Measurements from ENCODE around the gene BATF2. TPM values are rescaled to one million over a fixed set of nuclear protein-coding genes. Genes with fewer than 3 reads are reported as not detected.
A peak's percentile ranks its signal among the peaks of the same experiment; 100 is the strongest.

The BATF2 gene
- total and polyA plus RNA-seq, 10 of the 15 experiments (the other 5 are each of a cell fraction or from before 2014, with no cell fraction given) = 0.18 to 1.1 (median 0.38) TPM; not detected in 1

DNA sequence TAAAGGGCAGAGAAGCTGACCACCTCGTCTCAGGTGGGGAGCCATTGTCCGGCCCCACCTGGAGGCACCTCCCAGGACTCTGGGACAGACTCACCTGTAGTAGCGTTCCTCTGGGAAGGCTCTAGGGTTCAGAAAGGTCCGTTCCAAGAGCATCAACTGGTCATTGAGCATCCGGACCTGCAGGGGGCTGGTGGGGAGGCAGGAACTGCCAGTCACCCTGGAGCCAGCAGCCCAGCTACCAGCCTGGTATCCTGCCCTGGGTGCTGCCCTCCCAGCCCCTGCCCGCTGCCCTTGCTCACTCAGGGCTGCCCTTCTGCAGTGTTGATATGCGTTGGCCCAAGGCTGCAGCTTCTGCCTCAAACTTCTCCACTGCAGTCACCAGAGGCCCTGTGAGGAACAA is 49.0 kb upstream of the BATF2 start:
- ChIA-PET CTCF (no interaction called here), POLR2A (interaction anchor here (1.0 to 2.1 kb wide), 2 partner anchors 17 to 24 kb away, joined by 3 to 5 read pairs; no protein-coding TSS in a partner anchor), SMC1A (ENCODE audit: uncharacterized antibody, unreplicated experiment) (no interaction called here), RAD21 (ENCODE audit: unreplicated experiment) (no interaction called here)
- no TSS peak for BruUV-seq (replicated peaks)
- Histone ChIP-seq H3K27me3 (replicated peaks in 1 of 2; ENCODE audit: control insufficient read depth in 2 of 2, insufficient read depth in 2 of 2, low read length in 1 of 2) (no peaks in the 10 kb centered on the region), H3K4me1 (ENCODE audit: control insufficient read depth, insufficient read depth, low read length) (peaks cover 7% of the 10 kb centered on the region), H3K79me2 (ENCODE audit: control insufficient read depth, insufficient read depth, low read length) (peaks cover 5% of the 10 kb centered on the region), H4K20me1 (ENCODE audit: control insufficient read depth, insufficient read depth) (no peaks in the 10 kb centered on the region), H3K27ac (ENCODE audit: control insufficient read depth, insufficient read depth) (no peak overlapping the region), H2AFZ (ENCODE audit: control insufficient read depth, low read depth, low read length) (no peak overlapping the region), H3K4me3 (no peak overlapping the region), H3K36me3 (ENCODE audit: control insufficient read depth in 2 of 2, insufficient read depth in 2 of 2, low read length in 1 of 2) (peaks cover 0 to 5% of the 10 kb centered on the region in 2 experiments; a peak in 3 of 4 replicates), H3K4me2 (ENCODE audit: control insufficient read depth, insufficient read depth) (no peak overlapping the region), H3K9ac (ENCODE audit: control insufficient read depth, insufficient read depth, low read length) (no peak overlapping the region), H3K9me3 (replicated peaks; ENCODE audit: control insufficient read depth, insufficient read depth, low read length) (no peaks in the 10 kb centered on the region)
- ATAC-seq (no peak), FAIRE-seq (no peak), DNase-seq (ENCODE audit: low read depth, low spot score) (no peak)
- TF ChIP-seq ATF7 (IDR thresholded peaks at IDR 0.05; ENCODE audit: low read depth) = no peak
- in situ Hi-C loops (cut with MboI) (no loop called here), intact Hi-C loops (cut with micrococcal nuclease; ENCODE audit: unreplicated experiment) (no loop called here)
- 86% methylated on average over 7 of the region's 7 CpGs for WGBS (ENCODE audit: insufficient coverage, insufficient replicate concordance, low lambda C conversion rate, missing lambda C conversion rate)

- intact Hi-C loops (cut with micrococcal nuclease; ENCODE audit: unreplicated experiment) (no loop called here), in situ Hi-C loops (cut with MboI) (no loop called here)
- no peaks in the 10 kb centered on the region for H3K27me3 ChIP-seq (replicated peaks in 1 of 2; ENCODE audit: control insufficient read depth in 2 of 2, insufficient read depth in 2 of 2, low read length in 1 of 2)
- H3K79me2 ChIP-seq (ENCODE audit: control insufficient read depth, insufficient read depth, low read length) = peaks cover 5% of the 10 kb centered on the region
- no TSS peak for BruUV-seq (replicated peaks)
- DNase-seq (ENCODE audit: low read depth, low spot score) (no peak), ATAC-seq (no peak), FAIRE-seq (no peak)
- H2AFZ ChIP-seq (ENCODE audit: control insufficient read depth, low read depth, low read length) = no peak overlapping the region
- ChIA-PET POLR2A (interaction anchor here (1.0 to 2.1 kb wide), 2 partner anchors 16 to 24 kb away, joined by 3 to 5 read pairs; no protein-coding TSS in a partner anchor), RAD21 (ENCODE audit: unreplicated experiment) (interaction anchor here (0.5 kb wide), 1 partner anchor 17 kb away, joined by 5 read pairs; no protein-coding TSS in a partner anchor), CTCF (no interaction called here), SMC1A (ENCODE audit: uncharacterized antibody, unreplicated experiment) (no interaction called here)
- no peak overlapping the region for H3K4me3 ChIP-seq
- no peak overlapping the region for H3K9ac ChIP-seq (ENCODE audit: control insufficient read depth, insufficient read depth, low read length)
- peaks cover 8% of the 10 kb centered on the region for H3K4me1 ChIP-seq (ENCODE audit: control insufficient read depth, insufficient read depth, low read length)
- 98% methylated on average over 5 of the region's 5 CpGs for WGBS (ENCODE audit: insufficient coverage, insufficient replicate concordance, low lambda C conversion rate, missing lambda C conversion rate)
- no peak overlapping the region for H3K27ac ChIP-seq (ENCODE audit: control insufficient read depth, insufficient read depth)
- TF ChIP-seq NR2F1 (conservative IDR thresholded peaks at IDR 0.05) = 0 out of 2 replicates have a peak, but pooled peaks have one; percentile 17
- TF ChIP-seq NRF1 (conservative IDR thresholded peaks at IDR 0.05; ENCODE audit: low read depth, low read length) = no peak
- H3K4me2 ChIP-seq (ENCODE audit: control insufficient read depth, insufficient read depth) = no peak overlapping the region
- no peaks in the 10 kb centered on the region for H3K9me3 ChIP-seq (replicated peaks; ENCODE audit: control insufficient read depth, insufficient read depth, low read length)
- peaks cover 0 to 5% of the 10 kb centered on the region in 2 experiments; a peak in 3 of 4 replicates for H3K36me3 ChIP-seq (ENCODE audit: control insufficient read depth in 2 of 2, insufficient read depth in 2 of 2, low read length in 1 of 2)
- H4K20me1 ChIP-seq (ENCODE audit: control insufficient read depth, insufficient read depth) = no peaks in the 10 kb centered on the region
Observed at GRCh38 chr11:65045061-65045460, 48.3 kb upstream of the BATF2 start.
